Heart left ventricle (tissue), 16 donors: ENCODE measurements around the gene WDR17. TPM values are rescaled to one million over a fixed set of nuclear protein-coding genes. Genes with fewer than 3 reads are reported as not detected.

Source experiments
- ATAC-seq, 4 donors: fragments of 200-7000 bp; cut with Tn5 transposase; one replicate each; pipeline ENCODE4 v1.9.1; 2020 to 2022; ENCODE audit warnings: moderate library complexity in 4 of 4, mild to moderate bottlenecking in 3 of 4, moderate number of reproducible peaks in 1 of 4
- DNase-seq, 5 donors: peaks; one replicate each; pipeline ENCODE4 v3.0.0-alpha.2; 2020
- H3K27ac ChIP-seq, 12 donors: fragments of 200-600 bp; sonication (generic) in 4 of 12; one replicate each; pipeline versions ENCODE4 v1.5.0 to v1.8.0; 2016 to 2022; ENCODE audit warnings: mild to moderate bottlenecking in 2 of 12
- H3K27me3 ChIP-seq, 9 donors: fragments of 200-600 bp; sonication (generic) in 2 of 9; one replicate each; pipeline versions ENCODE4 v1.5.1 to v1.8.0; 2016 to 2022; ENCODE audit warnings: mild to moderate bottlenecking in 3 of 9
- H3K36me3 ChIP-seq, 9 donors: fragments of 200-600 bp; sonication (generic) in 2 of 9; one replicate each; pipeline versions ENCODE4 v1.5.0 to v1.8.0; 2018 to 2022; ENCODE audit warnings: mild to moderate bottlenecking in 2 of 9
- H3K4me1 ChIP-seq, 12 donors: fragments of 200-600 bp; sonication (generic) in 4 of 12; one replicate each; pipeline versions ENCODE4 v1.5.0 to v1.8.0; 2016 to 2022; ENCODE audit warnings: mild to moderate bottlenecking in 3 of 12
- H3K4me3 ChIP-seq, 12 donors: fragments of 200-600 bp; sonication (generic) in 4 of 12; one replicate each; pipeline versions ENCODE4 v1.5.0 to v1.8.0; 2017 to 2022; ENCODE audit warnings: mild to moderate bottlenecking in 9 of 12, moderate library complexity in 4 of 12
- H3K9me3 ChIP-seq, 12 donors: fragments of 200-600 bp; sonication (generic) in 4 of 12; one replicate each; pipeline versions ENCODE4 v1.5.0 to v1.8.0; 2016 to 2022; ENCODE audit warnings: mild to moderate bottlenecking in 1 of 12
- CTCF ChIP-seq, 12 donors: fragments of 200-600 bp; sonication (generic) in 4 of 12; IDR thresholded peaks; one replicate each; pipeline versions ENCODE4 v1.5.0 to v1.8.0; 2018 to 2022; ENCODE audit warnings: antibody characterized with exemption in 12 of 12, mild to moderate bottlenecking in 5 of 12
- POLR2A ChIP-seq, 2 donors: fragments of 450-650 bp; IDR thresholded peaks; one replicate each; pipeline ENCODE4 v1.6.1; 2017; ENCODE audit warnings: antibody characterized with exemption in 2 of 2, mild to moderate bottlenecking in 2 of 2, moderate library complexity in 2 of 2
- WGBS, 4 donors: extraction: QIAGEN DNeasy Blood & Tissue Kit in 2 of 4; methylation state at CpG; one replicate each; pipeline versions ENCODE4 v1.1.5 to v1.1.7; 2013 to 2018; 5-methylcytosine and 5-hydroxymethylcytosine counted together
- intact Hi-C, 10 donors: fragments of 100-400 bp; cut with DNase I; formaldehyde crosslinking; loops; one replicate each; pipeline versions ENCODE4 v1.11.1 to v1.14.2; 2022
- polyA plus RNA-seq, 2 donors: library from polyadenylated mRNA; stranded (reverse); fragments of 200-250 nt; gene quantifications; one replicate each; pipeline ENCODE4 v1.2.3, GENCODE V29; 2013
- total RNA-seq, 9 donors: library from RNA; depleted of rRNA in 2 of 9; stranded (reverse); fragments of >200 nt in 2 of 9; fragmentation: NEBNext Ultra II Directional in 3 of 9; extraction: Animal tissue kit (Norgen Biotek cat#: 25700) in 3 of 9; gene quantifications; one replicate each; pipeline versions ENCODE4 v1.1.0 to v1.2.4, GENCODE V29; 2016 to 2023
- donor health status: ischemic (EF 13 %, LVEDD 7.1; RV severe dilation, severe dysfunction).
- donor health status: healthy with polysubstance abuse.
- donor health status: DM: no; HTN: yes; CAD: no.
- donor health status: DM: no; HTN: no; CAD: no.
- donor health status: ischemic (EF 25% LVEDD 6.9; RV normal size, moderate dysfunction).
- donor health status: ischemic (EF 25% LVEDD 5.7; RV mildly dilated, moderate dysfunction).
- donor health status: healthy.
- donor health status: DM: yes; HTN: yes; CAD: no.
- donor health status: ischemic (EF 35%, LVEDD 5.7; RV mildly dilated, moderate dysfunction).
- donor health status: nonischemic (EF 11% LVEDD 7.7; RV severe dilation, severe dysfunction).
- donor health status: DM: yes; HTN: yes; CAD: no.
- donor health status: PGD.
- donor health status: ischemic (EF 29% LVEDD 5.4; RV normal size, mild dysfunction).
- donor health status: nonischemic (EF 23%, LVEDD 6.1; RV moderate dilation, normal function).

WDR17 gene
- total and polyA plus RNA-seq, 11 donors = 0.21 to 1.4 (median 0.58) TPM

GRCh38 chr4:176077561-176077960, 11.9 kb downstream of the WDR17 start:
- no peaks in the 10 kb centered on the region for H3K4me1 ChIP-seq
- TF ChIP-seq CTCF (IDR thresholded peaks at IDR 0.05) (no peak), POLR2A (IDR thresholded peaks at IDR 0.05) (no peak)
- H3K36me3 ChIP-seq = no peaks in the 10 kb centered on the region
- H3K27ac ChIP-seq = no peak overlapping the region
- no peak overlapping the region for H3K4me3 ChIP-seq
- DNase-seq (no peak), ATAC-seq (no peak)
- no peaks in the 10 kb centered on the region for H3K9me3 ChIP-seq
- intact Hi-C loops = no loop called here
- H3K27me3 ChIP-seq = no peaks in the 10 kb centered on the region

DNA sequence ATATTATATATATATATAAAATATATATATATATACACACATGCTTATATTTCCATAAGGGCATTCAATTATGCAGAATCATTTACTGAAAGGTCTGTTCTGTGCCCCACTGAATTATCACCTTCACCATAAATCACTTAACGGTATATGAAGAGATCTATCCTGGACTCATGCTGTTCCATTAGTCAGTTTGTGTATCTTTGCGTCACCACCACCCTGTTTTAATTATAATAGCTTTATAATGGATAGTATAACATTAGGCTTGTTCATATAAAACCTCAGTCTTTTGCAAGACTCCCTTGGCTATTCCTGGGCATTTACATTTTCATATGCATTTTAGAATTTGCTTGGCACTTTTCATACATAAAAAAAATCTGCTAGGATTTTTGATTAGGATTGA, 19.1 kb downstream of the WDR17 start:
- TF ChIP-seq POLR2A (IDR thresholded peaks at IDR 0.05) (no peak), CTCF (IDR thresholded peaks at IDR 0.05) (no peak)
- H3K4me1 ChIP-seq = peaks cover 0 to 6% (median 0%) of the 10 kb centered on the region in 12 donors
- no peak overlapping the region for H3K27ac ChIP-seq
- 80 to 86% (median 85%) methylated on average over 2 of the region's 2 CpGs for WGBS, 4 donors
- ATAC-seq (no peak), DNase-seq (no peak)
- H3K9me3 ChIP-seq = no peaks in the 10 kb centered on the region
- H3K4me3 ChIP-seq = no peak overlapping the region
- intact Hi-C loops = no loop called here
- no peaks in the 10 kb centered on the region for H3K27me3 ChIP-seq
- no peaks in the 10 kb centered on the region for H3K36me3 ChIP-seq

DNA sequence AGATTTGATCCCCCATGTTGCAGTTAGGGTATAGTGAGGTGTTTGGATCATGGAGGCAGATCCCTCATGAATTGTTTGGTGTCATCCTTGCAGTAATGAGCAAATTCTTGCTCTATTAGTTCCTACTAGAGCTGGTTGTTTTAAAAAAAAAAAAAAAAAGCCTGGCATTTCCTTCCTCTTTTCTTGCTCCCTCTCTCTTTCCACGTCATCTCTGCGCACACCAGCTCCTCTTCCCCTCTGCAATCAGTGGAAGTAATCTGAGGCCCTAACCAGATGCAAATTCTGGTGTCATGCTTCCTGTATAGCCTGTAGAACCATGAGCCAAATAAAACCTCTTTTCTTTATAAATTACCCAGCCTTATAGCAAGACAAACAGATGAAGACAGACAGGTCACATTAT, 24.5 kb downstream of the WDR17 start:
- DNase-seq = peak in 1 of 5 donors; percentile 26
- WGBS, 4 donors = 62 to 74% (median 67%) methylated on average over 2 of the region's 2 CpGs
- peak in 2 of 4 donors; percentile 50 to 73 for ATAC-seq

DNA sequence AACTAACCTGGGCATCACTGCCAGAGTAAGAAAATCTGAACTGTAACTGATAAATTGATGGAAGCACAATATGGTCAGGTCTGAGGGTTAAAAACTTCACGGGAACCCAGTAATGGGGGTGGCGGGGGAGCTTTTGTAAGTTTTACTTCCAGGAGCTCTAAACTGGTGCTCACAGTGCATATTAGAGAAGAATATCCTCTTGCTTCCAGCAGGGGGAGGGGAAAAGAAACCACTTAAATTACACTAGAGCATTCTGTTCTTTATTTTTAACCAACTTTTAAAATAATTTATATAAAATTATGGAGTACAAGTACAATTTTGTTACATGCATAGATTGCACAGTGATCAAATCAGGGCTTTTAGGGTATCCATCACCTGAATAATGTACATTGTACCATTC, 33.7 kb downstream of the WDR17 start:
- ATAC-seq = no peak

More for the DNA sequence above, 24.5 kb downstream of the WDR17 start:
- Histone ChIP-seq H3K4me3 (no peak overlapping the region), H3K27me3 (no peaks in the 10 kb centered on the region), H3K27ac (peak overlapping the region in 1 of 12 donors; percentile 77), H3K4me1 (peaks cover 0 to 6% (median 0%) of the 10 kb centered on the region in 12 donors), H3K9me3 (peaks cover 0 to 3% (median 0%) of the 10 kb centered on the region in 12 donors), H3K36me3 (no peaks in the 10 kb centered on the region)
- TF ChIP-seq CTCF (IDR thresholded peaks at IDR 0.05) (no peak), POLR2A (IDR thresholded peaks at IDR 0.05) (no peak)
- intact Hi-C loops = no loop called here

More for the DNA sequence above, 33.7 kb downstream of the WDR17 start:
- H3K4me1 ChIP-seq = no peaks in the 10 kb centered on the region
- peaks cover 0 to 13% (median 0%) of the 10 kb centered on the region in 12 donors for H3K9me3 ChIP-seq
- no peak overlapping the region for H3K4me3 ChIP-seq
- H3K27me3 ChIP-seq = no peaks in the 10 kb centered on the region
- no peak overlapping the region for H3K27ac ChIP-seq
- intact Hi-C loops = no loop called here
- no peak for TF ChIP-seq POLR2A (IDR thresholded peaks at IDR 0.05)
- TF ChIP-seq CTCF (IDR thresholded peaks at IDR 0.05) = no peak
- WGBS, 4 donors = 80 to 90% (median 88%) methylated on average over 2 of the region's 2 CpGs
- no peak for DNase-seq
- no peaks in the 10 kb centered on the region for H3K36me3 ChIP-seq
